Measurements from ENCODE around the gene SLC6A19.
A peak's percentile ranks its signal among the peaks of the same experiment; 100 is the strongest.

The SLC6A19 gene

DNA sequence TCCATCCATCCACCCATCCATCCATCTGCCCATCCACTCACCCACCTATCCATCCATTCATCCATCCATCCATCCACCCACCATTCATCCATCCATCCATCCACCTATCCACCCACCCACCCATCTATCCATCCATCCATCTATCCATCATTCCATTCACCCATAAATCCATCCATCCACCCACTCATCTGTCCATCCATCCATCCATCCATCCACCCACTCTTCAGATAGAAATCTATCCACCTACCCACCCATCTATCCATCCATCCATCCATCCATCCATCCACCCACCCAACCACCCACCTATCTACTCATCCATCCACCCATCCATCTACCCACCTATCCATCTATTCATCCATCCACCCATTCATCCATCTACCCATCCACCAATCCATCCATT, 35.0 kb upstream of the SLC6A19 start:
- DNase-seq (ENCODE audit: low read depth) = no peak
- TF ChIP-seq, protein P1, sequence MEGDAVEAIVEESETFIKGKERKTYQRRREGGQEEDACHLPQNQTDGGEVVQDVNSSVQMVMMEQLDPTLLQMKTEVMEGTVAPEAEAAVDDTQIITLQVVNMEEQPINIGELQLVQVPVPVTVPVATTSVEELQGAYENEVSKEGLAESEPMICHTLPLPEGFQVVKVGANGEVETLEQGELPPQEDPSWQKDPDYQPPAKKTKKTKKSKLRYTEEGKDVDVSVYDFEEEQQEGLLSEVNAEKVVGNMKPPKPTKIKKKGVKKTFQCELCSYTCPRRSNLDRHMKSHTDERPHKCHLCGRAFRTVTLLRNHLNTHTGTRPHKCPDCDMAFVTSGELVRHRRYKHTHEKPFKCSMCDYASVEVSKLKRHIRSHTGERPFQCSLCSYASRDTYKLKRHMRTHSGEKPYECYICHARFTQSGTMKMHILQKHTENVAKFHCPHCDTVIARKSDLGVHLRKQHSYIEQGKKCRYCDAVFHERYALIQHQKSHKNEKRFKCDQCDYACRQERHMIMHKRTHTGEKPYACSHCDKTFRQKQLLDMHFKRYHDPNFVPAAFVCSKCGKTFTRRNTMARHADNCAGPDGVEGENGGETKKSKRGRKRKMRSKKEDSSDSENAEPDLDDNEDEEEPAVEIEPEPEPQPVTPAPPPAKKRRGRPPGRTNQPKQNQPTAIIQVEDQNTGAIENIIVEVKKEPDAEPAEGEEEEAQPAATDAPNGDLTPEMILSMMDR (conservative IDR thresholded peaks at IDR 0.05; ENCODE audit: low read length) = no peak
- H3K4me3 ChIP-seq (ENCODE audit: low read length) = no peak overlapping the region

DNA sequence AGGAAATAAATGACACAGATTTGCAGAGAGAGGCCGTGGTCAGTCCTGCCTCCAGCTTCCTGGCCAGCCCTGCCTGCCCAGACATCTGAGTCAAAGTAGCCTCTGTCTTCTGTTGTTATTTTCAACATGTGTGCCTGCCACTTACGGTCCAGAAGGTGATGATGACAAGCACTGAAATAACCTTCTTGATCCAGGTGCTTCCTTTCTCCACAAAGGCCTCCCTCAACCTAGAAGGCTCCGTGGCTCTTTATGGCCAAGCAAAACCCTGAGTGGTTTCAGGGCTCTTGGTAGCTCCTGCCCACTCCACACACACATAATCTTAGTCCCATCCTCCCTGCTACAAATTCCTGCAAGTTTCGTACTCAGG, 34.1 kb upstream of the SLC6A19 start:
- DNase-seq (ENCODE audit: low read depth) = no peak
- TF ChIP-seq, protein P1 (conservative IDR thresholded peaks at IDR 0.05; ENCODE audit: low read length) = no peak
- H3K4me3 ChIP-seq (ENCODE audit: low read length) = no peak overlapping the region

DNA sequence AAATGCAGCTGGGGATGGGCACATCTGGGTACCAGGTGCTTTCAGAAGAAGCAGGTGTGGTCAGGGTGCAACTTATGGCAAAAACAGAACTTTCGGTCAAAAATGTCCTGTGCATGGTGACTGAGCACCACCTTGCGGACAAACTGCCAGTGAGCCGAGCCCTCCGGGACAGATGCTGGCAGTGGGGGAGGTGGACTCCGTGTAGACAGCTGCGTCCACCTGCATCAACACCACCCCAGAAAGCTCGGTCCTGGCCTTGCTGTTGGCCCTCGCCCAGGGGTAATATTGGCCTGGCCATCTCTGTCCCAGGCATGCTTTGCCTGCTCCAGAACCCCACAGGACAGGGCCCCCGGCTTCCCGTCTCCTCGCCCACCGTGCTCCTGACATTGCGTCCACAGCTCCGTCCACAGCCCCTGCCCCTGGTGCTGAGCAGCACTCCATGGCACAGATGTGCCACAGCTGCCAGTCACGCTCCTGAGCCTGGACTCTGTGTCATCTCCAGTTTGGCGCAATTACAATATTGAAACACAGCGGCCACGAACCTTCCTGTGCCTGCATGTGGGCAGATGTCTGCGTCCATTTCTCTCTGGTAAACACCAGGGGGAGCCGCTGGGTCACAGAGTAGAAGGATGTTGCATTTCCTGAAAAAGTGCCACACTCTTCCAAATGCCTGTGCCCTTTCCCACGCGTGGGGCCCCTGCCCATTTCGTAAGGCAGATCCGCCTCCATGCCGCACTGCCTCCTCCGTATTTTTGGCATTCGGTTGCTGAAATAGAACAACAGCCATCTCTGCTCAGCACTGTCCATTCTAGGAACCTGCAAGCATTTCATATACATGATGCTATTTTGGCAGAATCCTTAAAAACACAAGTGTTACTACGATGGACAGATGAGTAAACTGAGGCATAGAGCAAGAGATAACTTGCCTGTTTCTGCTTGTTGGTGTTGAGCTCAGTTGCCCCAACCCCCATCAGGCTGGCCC, 33.4 kb upstream of the SLC6A19 start:
- peak; percentile 75 for DNase-seq (ENCODE audit: low read depth)
- H3K4me3 ChIP-seq (ENCODE audit: low read length) = peak overlapping the region; percentile 18; the same call in 1 of the 2 replicates
- TF ChIP-seq, protein P1 (conservative IDR thresholded peaks at IDR 0.05; ENCODE audit: low read length) = peak; percentile 78

DNA sequence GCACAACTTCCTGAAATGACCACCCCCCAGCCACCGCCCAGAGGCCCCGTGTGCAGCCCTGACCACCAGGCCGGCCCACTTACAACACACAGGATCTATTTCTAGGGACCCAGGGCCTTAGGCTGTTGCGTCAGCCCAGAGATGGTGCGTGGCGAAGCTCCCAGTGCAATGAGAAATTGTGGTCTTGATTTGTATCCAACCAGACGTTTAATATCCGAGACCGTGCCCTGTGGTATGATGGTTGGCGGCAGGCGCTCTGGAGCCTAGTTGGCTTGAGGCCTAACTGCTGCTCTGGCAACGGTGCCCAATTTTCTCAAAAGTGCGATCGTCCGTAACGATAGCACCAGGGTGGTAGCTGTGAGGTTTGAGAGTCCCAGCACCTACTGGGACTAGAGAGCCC, 32.6 kb upstream of the SLC6A19 start:
- no peak for DNase-seq (ENCODE audit: low read depth)
- no peak overlapping the region for H3K4me3 ChIP-seq (ENCODE audit: low read length)
- TF ChIP-seq, protein P1 (conservative IDR thresholded peaks at IDR 0.05; ENCODE audit: low read length) = no peak

DNA sequence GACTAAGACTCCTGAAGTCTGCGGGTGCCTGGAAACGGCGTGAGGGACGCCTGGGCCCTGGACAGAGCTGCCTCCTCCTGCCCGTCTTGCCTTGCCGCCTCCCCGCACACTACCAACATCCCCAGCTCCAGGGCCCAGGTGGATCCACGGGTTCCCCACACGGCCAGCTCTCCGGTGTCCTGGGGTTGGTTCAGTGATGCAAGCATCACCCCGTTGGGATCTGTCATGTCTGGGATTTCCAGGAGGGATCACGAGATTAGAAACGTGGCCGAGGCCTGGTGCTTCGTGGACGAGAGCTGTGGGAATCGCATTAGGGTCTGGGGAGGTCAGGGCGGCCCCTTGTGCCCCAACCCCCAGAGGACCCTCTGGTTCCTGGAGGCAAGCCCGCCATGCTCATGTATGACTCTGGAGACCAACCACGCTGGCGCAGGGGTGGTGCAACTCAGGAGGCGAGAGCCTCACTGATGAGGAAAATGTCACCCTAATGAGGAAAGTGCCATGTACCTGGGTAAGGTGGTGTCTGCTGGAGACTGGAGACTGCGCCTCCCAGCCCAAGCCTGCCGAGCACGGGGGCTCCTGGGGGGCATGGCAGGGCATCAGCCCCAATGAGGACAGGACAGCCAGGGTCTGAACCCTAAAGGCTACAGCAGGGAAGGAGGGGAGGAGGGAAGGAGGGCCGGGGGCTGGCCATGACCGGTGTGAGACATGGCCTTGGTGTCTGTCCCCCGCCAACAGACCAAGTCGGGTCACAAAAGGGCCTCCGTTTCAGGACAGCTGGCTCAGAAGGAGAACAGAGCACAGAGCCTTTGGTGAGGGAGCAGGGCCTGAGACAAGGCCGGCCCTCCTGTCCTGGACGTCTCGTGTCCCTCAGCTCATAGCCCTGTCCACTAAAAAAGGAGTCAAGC, 31.9 kb upstream of the SLC6A19 start:
- TF ChIP-seq, protein P1 (conservative IDR thresholded peaks at IDR 0.05; ENCODE audit: low read length) = no peak
- no peak overlapping the region for H3K4me3 ChIP-seq (ENCODE audit: low read length)
- no peak for DNase-seq (ENCODE audit: low read depth)

DNA sequence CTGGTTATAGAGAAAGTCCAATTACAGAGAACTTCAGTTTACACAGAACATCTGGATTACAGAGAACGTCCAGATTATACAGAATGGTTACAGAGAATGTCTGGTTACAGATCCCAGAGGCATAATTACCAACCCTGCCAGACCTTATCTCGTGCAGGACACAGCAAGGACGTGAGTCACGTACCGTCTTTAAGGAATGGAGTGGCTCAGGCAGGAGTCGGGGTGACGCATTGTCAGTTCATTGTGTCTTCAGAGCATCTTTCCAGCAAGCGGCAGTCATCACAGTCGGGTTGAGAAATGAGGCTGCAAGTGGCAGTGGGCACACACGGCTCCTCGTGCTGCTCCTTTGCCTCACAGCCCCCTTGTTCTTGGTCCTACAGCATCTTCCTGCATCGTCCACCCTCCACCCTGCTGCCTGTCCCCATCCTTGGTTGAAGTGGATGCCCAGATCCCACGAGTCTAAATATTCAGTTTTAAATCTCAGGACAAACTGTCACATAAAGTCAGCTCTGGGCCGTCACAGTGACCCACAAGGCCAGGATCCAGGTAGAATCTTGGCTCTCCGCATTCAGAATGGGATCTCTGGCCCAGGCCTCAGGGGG, 30.0 kb upstream of the SLC6A19 start:
- TF ChIP-seq, protein P1 (conservative IDR thresholded peaks at IDR 0.05; ENCODE audit: low read length) = no peak
- DNase-seq (ENCODE audit: low read depth) = peak; percentile 67
- no peak overlapping the region for H3K4me3 ChIP-seq (ENCODE audit: low read length)
